HepG2 (cell line): Measurements from ENCODE around the gene DIABLO.

Source experiments
- NFE2L2 ChIP-seq: fragments of 150-350 bp; IDR thresholded peaks from 2 replicates; pipeline ENCODE4 v1.6.1; 2014; ENCODE audit warnings: low read length
- TF ChIP-seq, protein P1 (sequence below): sonication (generic); formaldehyde crosslinking; IDR thresholded peaks from 2 replicates; pipeline ENCODE4 v1.4.0; 2020; ENCODE audit warnings: missing genetic modification reagents

DNA sequence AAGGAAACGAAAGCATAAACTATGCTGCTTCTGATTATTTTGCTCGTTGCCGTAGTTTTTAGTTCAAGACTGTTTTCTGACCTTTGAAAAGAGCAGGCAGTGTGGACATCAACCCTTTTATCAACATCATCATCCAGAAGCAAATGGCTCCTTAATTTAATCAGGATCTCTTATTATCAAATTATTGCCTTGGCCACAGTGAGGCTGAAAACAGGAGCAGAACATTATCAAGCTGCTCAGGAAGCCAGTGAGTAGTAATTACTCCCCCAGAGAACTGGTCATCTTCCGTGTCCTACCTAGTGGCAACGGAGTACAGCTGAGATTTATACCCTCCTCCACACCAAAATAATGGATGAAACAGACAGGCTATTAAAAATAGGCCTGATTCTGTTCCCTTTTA is 2.2 kb upstream of the DIABLO start:
- TF ChIP-seq, protein P1, sequence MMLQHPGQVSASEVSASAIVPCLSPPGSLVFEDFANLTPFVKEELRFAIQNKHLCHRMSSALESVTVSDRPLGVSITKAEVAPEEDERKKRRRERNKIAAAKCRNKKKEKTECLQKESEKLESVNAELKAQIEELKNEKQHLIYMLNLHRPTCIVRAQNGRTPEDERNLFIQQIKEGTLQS (CRISPR knock-in tag), result no peak
- TF ChIP-seq NFE2L2, result no peak
